Left renal pelvis (tissue), 4 donors: ENCODE measurements around the gene NPEPL1. TPM values are rescaled to one million over a fixed set of nuclear protein-coding genes. Genes with fewer than 3 reads are reported as not detected.
"Not testable (repeated sequence)": the region's sequence is repeated elsewhere in the genome, so short reads cannot be mapped to it uniquely, and the experiment has no call there.

ENCODE experiments used
- DNase-seq, 4 donors: peaks; one replicate each; pipeline ENCODE4 v3.0.0-alpha.2; 2013; ENCODE audit warnings: low read depth in 4 of 4, low spot score in 3 of 4
- polyA plus RNA-seq, 4 donors: library from polyadenylated mRNA; unstranded; fragments of 120-200 nt; gene quantifications; one replicate each; pipeline ENCODE4 v1.2.1, GENCODE V29; 2013; ENCODE audit not compliant: insufficient read length in 4 of 4

NPEPL1 gene
- polyA plus RNA-seq, 4 donors = 35.2 to 57.2 (median 40.6) TPM

GRCh38 chr20:58753267-58753921 lies 60.8 kb downstream of the NPEPL1 start:
- DNase-seq = no peak

GRCh38 chr20:58753922-58754551 lies 61.4 kb downstream of the NPEPL1 start:
- no peak for DNase-seq

GRCh38 chr20:58754584-58754983 lies 62.0 kb downstream of the NPEPL1 start:
- DNase-seq = no peak

GRCh38 chr20:58755062-58755697 lies 62.6 kb downstream of the NPEPL1 start:
- DNase-seq = no peak

- no peak for DNase-seq
These were observed 63.3 kb downstream of the NPEPL1 start for GRCh38 chr20:58755766-58756449.

- DNase-seq = no peak
These were observed 63.8 kb downstream of the NPEPL1 start for GRCh38 chr20:58756450-58756775.

GRCh38 chr20:58757647-58758046 lies 65.0 kb downstream of the NPEPL1 start:
- DNase-seq = not testable (repeated sequence)

- DNase-seq = no peak
These were observed 67.3 kb downstream of the NPEPL1 start for GRCh38 chr20:58759947-58760346.

- DNase-seq = no peak
These were observed 68.3 kb downstream of the NPEPL1 start for GRCh38 chr20:58760856-58761255.

- no peak for DNase-seq
These were observed 69.5 kb downstream of the NPEPL1 start for GRCh38 chr20:58762120-58762519.

- DNase-seq = no peak
These were observed 70.5 kb downstream of the NPEPL1 start for GRCh38 chr20:58763076-58763475.

Other genes starting within 250 kb of the NPEPL1 start
- 10 to 100 TPM; 12.0 to 28.1 (median 13.7) TPM for gene APCDD1L, start 177.4 kb upstream of the NPEPL1 start, polyA plus RNA-seq
- gene STX16, start 41.5 kb upstream of the NPEPL1 start, polyA plus RNA-seq = 10 to 100 TPM; 46.5 to 81.7 (median 66.6) TPM
- 1 to 10 TPM in 1 of 4 donors, under 1 TPM in 3; 0.67 to 1.8 (median 0.80) TPM for gene GNAS-AS1, start 158.1 kb downstream of the NPEPL1 start, polyA plus RNA-seq
- gene GNAS, start 159.9 kb downstream of the NPEPL1 start, polyA plus RNA-seq = 1,000 to 10,000 TPM; 1,915 to 2,381 (median 2,089) TPM